Uterus (tissue), 3 donors: ENCODE measurements around the gene LASP1NB.
"Not testable (repeated sequence)": the region's sequence is repeated elsewhere in the genome, so short reads cannot be mapped to it uniquely, and the experiment has no call there.

Source experiments
- DNase-seq, 2 donors: peaks; one replicate each; pipeline ENCODE4 v3.0.0-alpha.2; 2019 to 2020
- H3K27ac ChIP-seq, 2 donors: fragments of 200-600 bp; sonication (generic); 1 replicate in 1 of 2; 2 replicates in 1 of 2; pipeline ENCODE4 v1.5.1; 2016 to 2018
- H3K27me3 ChIP-seq, 2 donors: fragments of 200-600 bp; sonication (generic); one replicate each; pipeline ENCODE4 v1.5.1; 2018 to 2019; ENCODE audit warnings: control low read depth in 1 of 2
- H3K36me3 ChIP-seq, 2 donors: fragments of 200-600 bp; sonication (generic); one replicate each; pipeline ENCODE4 v1.5.1; 2019; ENCODE audit warnings: control low read depth in 1 of 2
- H3K4me1 ChIP-seq, 2 donors: fragments of 200-600 bp; sonication (generic); one replicate each; pipeline ENCODE4 v1.5.1; 2018 to 2019; ENCODE audit warnings: control low read depth in 1 of 2
- H3K4me3 ChIP-seq, 2 donors: fragments of 200-600 bp; sonication (generic); 1 replicate in 1 of 2; 2 replicates in 1 of 2; pipeline ENCODE4 v1.5.1; 2018 to 2019; ENCODE audit warnings: mild to moderate bottlenecking in 1 of 2
- H3K9me3 ChIP-seq, 2 donors: fragments of 200-600 bp; sonication (generic); one replicate each; pipeline ENCODE4 v1.5.1; 2019; ENCODE audit warnings: control low read depth in 1 of 2
- CTCF ChIP-seq, 4 experiments: fragments of 200-600 bp in 2 of 4; fragments of 450-650 bp in 2 of 4; sonication (generic) in 2 of 4; IDR thresholded peaks; one replicate each; pipeline ENCODE4 v1.5.1; 2016 to 2019; ENCODE audit warnings: antibody characterized with exemption in 4 of 4, mild to moderate bottlenecking in 2 of 4, moderate library complexity in 1 of 4
- POLR2A ChIP-seq, 2 donors: fragments of 450-650 bp; IDR thresholded peaks; one replicate each; pipeline ENCODE4 v1.6.1; 2016; ENCODE audit warnings: antibody characterized with exemption in 2 of 2, mild to moderate bottlenecking in 1 of 2, moderate library complexity in 1 of 2
- intact Hi-C: fragments of 100-400 bp; cut with DNase I; formaldehyde crosslinking; loops from one replicate; pipeline ENCODE4 v1.15.1; 2023; ENCODE audit warnings: low total_unique reads
- donor health status: DM: yes; HTN: yes; CAD: no.

Gene LASP1NB

DNA sequence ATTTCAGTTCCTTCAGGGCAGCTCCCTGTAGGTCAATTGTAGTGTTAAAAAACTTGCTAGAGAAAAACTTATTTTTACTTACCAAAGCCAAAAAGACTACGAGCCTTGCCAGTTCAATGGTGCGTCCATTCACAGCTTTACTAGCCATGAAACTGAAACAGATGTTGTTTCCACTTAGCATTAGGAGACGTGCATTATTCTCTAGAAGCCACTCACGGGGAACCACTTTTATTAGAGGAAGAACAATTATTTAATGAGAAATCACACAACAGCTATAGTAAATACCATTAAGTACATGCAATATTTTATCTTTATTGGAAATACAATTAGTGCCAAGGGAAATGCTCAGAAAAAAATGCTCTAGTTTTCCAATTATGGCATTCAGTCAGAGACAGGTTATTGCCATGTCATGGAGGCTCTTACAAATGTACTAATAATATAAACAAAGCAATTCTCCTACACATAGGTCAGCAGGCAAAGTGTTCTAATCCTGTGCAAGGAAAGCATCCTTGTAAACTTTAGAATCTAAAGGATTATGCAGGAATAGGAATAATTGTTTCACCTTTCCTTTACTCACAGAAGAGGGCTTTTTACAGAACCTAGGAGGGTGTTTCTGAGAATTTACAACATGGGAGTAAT is 17.4 kb downstream of the LASP1NB start:
- TF ChIP-seq POLR2A (IDR thresholded peaks at IDR 0.05) (no peak), CTCF (IDR thresholded peaks at IDR 0.05) (no peak)
- Histone ChIP-seq H3K36me3 (no peaks in the 10 kb centered on the region), H3K27ac (peak overlapping the region in 1 of 2 donors; percentile 5), H3K9me3 (no peaks in the 10 kb centered on the region), H3K27me3 (no peaks in the 10 kb centered on the region), H3K4me3 (no peak overlapping the region), H3K4me1 (no peaks in the 10 kb centered on the region)
- intact Hi-C loops, result no loop called here
- no peak for DNase-seq

- Histone ChIP-seq H3K36me3 (no peaks in the 10 kb centered on the region), H3K4me1 (no peaks in the 10 kb centered on the region), H3K27me3 (no peaks in the 10 kb centered on the region), H3K4me3 (no peak overlapping the region), H3K27ac (no peak overlapping the region), H3K9me3 (no peaks in the 10 kb centered on the region)
- DNase-seq, result no peak
- intact Hi-C loops, result no loop called here
- TF ChIP-seq CTCF (IDR thresholded peaks at IDR 0.05) (no peak), POLR2A (IDR thresholded peaks at IDR 0.05) (no peak)
These were observed 18.2 kb downstream of the LASP1NB start for GRCh38 chr17:38943607-38944006.

- Histone ChIP-seq H3K4me1 (no peaks in the 10 kb centered on the region), H3K4me3 (no peak overlapping the region), H3K27ac (no peak overlapping the region), H3K9me3 (no peaks in the 10 kb centered on the region), H3K36me3 (no peaks in the 10 kb centered on the region), H3K27me3 (no peaks in the 10 kb centered on the region)
- no peak for TF ChIP-seq POLR2A (IDR thresholded peaks at IDR 0.05)
- TF ChIP-seq CTCF (IDR thresholded peaks at IDR 0.05), result no peak
- intact Hi-C loops, result no loop called here
- no peak for DNase-seq
These were observed 21.8 kb downstream of the LASP1NB start for GRCh38 chr17:38947189-38947588.

DNA sequence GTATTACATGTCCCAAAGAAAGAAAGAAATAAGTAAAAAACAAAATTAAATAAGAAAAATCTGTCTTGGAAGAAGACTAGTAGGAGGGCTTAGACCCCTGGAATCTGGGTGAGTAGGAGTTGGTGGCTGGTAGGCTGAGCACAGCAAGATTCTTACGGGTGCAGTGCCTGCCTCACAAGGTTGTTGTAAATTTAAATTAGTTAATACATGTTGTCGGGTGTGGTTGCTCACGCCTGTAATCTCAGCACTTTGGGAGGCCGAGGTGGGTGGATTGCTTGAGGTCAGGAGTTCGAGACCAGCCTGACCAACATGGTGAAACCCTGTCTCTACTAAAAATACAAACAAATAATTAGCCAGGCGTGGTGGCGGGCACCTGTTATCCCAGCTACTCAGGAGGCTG is 28.4 kb downstream of the LASP1NB start:
- H3K9me3 ChIP-seq, H3K27me3 ChIP-seq, H3K27ac ChIP-seq, H3K4me3 ChIP-seq, H3K4me1 ChIP-seq, intact Hi-C loops, H3K36me3 ChIP-seq, DNase-seq: not testable (repeated sequence)

DNA sequence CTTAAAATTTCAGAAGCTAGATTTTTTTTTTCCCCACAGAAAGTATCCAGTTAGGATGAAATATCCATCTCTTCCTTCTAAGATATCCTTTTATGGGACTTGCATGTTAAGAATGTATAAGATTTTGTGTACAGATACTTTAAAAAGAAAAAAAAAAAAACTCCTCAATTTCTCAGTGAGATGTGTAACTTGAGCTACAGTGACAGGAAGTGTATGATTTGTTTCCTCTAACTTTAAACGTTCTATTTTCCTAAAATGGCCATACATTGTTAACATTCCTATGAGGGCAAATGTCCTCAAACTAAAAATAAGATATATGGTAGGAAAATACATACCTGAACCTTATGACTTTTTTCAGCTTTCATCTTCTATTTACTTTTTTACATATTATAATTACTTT is 32.9 kb downstream of the LASP1NB start:
- no peak for TF ChIP-seq POLR2A (IDR thresholded peaks at IDR 0.05)
- no peak for TF ChIP-seq CTCF (IDR thresholded peaks at IDR 0.05)
- no peaks in the 10 kb centered on the region for H3K27me3 ChIP-seq
- intact Hi-C loops, result no loop called here
- no peak for DNase-seq
- no peaks in the 10 kb centered on the region for H3K9me3 ChIP-seq
- H3K36me3 ChIP-seq, result no peaks in the 10 kb centered on the region
- H3K4me1 ChIP-seq, result no peaks in the 10 kb centered on the region
- H3K4me3 ChIP-seq, result no peak overlapping the region
- H3K27ac ChIP-seq, result no peak overlapping the region

GRCh38 chr17:38958756-38959155 is 33.3 kb downstream of the LASP1NB start:
- Histone ChIP-seq H3K27ac (no peak overlapping the region), H3K9me3 (no peaks in the 10 kb centered on the region), H3K36me3 (no peaks in the 10 kb centered on the region), H3K4me3 (no peak overlapping the region), H3K27me3 (no peaks in the 10 kb centered on the region), H3K4me1 (no peaks in the 10 kb centered on the region)
- no peak for TF ChIP-seq CTCF (IDR thresholded peaks at IDR 0.05)
- intact Hi-C loops, result no loop called here
- DNase-seq, result no peak
